GM23248 (cell line): Measurements from ENCODE around the gene ONECUT1.

ENCODE experiments used
- EZH2 ChIP-seq: fragments of 200-600 bp; sonication (generic); IDR thresholded peaks from 2 replicates; pipeline ENCODE4 v1.6.1; 2018; ENCODE audit warnings: antibody characterized with exemption, mild to moderate bottlenecking; ENCODE audit not compliant: insufficient read depth, poor library complexity, severe bottlenecking
- EZH2phosphoT487 ChIP-seq: fragments of 200-600 bp; sonication (generic); IDR thresholded peaks from 2 replicates; pipeline ENCODE4 v1.6.1; 2018; ENCODE audit warnings: antibody characterized with exemption, moderate library complexity, mild to moderate bottlenecking, low read depth; ENCODE audit not compliant: insufficient read depth

DNA sequence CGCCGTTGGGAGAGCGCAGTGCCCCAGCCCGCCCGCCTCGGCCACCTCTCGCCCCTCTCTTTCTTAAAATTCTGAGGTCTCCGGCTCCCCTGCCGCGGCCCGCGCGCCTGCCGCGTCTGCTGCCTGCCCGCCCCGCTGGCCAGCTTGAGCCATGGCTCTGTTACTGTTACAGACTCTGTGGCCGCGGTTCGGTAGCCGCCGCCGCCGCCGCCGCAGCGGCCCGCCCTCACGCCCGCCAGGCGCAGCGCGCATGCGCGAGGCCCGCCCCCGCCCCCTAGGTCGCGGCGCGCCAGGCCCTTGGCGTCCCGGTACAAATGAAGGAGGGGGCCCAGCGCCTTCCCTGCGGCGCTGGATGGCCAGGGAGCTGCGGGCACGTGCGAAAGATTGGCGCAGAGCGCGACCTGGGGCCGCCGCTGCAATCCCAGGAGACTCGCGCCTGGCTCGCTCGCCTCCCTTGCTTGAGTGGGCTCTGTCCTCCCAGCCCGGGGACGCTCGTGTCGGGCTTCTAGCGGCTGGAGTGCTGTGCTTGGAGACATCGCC is at the start of gene ONECUT1:
- TF ChIP-seq EZH2: peak; percentile 63
- TF ChIP-seq EZH2phosphoT487: no peak
